ENCODE measurements around the gene TJP1.
A peak's percentile ranks its signal among the peaks of the same experiment; 100 is the strongest.

TJP1 gene

DNA sequence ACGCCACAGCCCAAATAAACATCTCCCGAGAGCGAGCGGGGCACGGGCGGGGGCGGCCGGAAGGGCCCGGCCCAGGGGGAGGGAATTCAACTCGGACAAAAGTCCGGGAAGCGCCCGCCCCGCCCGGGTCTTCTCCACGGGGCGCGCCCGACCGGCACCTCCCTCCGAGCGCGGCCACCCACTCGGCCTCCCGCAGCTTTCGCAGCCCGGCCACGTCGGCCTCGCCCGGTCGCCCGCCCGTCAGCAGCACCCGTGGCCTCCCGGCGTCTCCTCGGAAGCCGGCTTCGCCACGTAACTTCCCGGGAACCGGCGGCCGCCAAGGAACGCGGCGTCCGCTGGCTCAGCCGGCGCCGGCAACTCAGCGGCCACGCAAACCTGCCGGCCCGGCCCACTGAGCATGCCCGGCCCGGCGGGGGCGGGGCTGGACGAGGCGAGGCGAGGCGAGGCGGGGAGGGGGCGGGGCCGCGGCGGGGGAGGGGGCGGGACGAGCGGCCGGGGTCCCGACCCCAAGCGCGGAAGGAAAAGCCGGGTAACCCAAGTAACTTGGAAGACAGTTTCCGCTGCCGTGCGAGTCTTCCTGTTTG, at the start of gene TJP1:
Gene TJP1, minus strand, starts transcription at position 369 of the 584 bp plus-strand sequence. CDS start 440 bp downstream, outside the sequence.
- DNase-seq = peak; percentile 49 to 77

DNA sequence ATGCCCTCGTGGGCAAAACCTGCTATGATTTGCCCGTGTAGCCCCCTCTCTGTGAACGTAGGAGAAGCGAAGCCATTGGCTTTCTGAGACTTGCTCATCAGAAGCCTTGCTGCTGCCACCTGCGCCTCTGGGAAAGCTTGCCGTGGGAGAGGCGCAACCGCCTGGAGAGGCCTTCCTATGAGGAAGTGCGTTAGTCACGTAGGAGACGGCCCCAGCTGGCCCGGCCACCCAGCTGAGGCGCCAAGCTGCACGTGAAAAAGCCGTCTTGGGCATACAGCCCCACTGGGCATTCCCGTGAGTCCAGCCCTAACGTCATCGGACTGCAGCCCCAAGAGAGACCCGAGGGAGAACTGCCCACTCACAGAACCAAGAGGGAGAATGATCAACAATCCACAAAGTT, 49.1 kb upstream of the TJP1 start:
- DNase-seq = no peak

DNA sequence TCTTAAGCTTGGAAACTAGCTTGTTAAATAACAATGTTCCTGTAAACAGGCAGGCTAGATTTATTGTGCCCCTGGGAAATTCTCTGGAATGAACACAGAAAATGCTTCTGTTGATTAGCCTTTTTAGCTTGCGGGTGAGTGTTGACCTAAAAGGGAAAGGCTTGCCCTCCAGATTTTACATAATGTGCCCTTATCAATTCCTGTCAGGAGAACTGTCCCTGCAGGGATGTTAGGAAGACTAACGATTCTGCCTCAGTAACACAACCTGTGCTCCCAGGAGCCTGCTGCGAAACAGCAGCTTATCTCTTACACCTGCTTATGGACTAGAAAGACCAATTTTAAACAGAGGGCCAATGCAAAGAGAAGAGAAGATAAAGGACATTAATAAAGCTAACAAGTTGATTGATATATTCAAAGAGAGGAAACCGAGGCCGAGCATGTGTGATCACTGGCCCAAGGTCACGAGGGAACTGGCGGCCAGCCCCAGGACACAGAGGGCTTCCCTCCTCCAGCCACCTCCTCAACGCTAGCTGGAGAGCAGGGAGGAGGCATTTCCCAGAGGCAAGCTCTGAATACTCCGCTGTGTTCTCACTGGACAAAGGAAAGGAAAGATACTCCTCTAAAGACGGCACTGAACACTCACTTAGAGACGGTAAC, 48.4 kb upstream of the TJP1 start:
- DNase-seq = peak in 1 of 2 donors; percentile 47

DNA sequence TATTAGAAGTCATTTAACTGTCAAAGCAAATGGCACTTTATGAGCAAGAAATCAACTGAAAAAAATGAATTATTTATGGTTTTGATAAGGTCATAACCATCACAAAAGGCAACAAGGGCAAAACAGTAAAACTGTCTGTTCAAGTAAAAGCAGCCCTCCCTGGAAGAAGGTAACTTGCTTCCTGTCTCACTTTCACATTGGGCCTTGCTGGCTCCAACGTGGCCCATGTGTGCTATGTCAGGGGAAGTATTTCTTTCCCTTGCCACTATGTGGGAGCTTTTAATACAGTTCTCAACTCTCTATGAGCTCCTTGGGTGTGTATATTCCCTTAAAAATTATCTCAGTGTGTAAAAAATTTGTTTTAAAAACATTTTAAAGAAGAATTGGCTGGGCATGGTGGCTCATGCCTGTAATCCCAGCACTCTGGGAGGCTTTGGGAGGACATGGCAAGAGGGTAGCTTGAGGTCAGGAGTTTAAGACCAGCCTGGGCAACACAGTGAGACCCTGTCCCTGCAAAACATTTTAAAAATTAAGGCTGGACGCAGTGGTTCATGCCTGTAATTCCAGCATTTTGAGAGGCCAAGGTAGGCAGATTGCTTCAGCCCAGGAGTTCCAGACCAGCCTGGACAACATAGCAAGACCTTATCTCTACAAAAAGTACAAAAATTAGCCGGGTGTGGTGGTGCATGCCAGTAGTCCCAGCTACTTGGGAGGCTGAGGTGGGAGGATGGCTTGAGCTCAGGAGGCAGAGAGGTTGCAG, 45.2 kb upstream of the TJP1 start:
- DNase-seq = no peak

DNA sequence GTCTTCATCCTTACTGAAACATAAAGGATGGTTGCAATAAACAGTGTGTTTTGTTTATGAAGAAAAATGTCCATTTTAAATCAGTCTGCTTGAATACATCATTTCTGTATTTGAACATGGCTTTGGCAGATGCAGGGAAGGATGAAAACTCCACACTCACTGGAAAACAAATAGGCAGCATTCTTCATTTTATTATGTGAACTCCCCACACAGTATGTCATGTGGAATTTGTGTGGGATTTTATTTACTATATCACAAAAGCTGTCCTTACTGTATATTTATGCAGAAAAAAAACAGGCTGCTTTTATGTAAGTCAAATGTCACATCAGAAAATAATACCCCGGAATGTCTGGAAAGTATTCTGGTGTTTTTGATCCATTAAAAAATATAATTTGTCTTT, 44.1 kb upstream of the TJP1 start:
- DNase-seq = no peak

DNA sequence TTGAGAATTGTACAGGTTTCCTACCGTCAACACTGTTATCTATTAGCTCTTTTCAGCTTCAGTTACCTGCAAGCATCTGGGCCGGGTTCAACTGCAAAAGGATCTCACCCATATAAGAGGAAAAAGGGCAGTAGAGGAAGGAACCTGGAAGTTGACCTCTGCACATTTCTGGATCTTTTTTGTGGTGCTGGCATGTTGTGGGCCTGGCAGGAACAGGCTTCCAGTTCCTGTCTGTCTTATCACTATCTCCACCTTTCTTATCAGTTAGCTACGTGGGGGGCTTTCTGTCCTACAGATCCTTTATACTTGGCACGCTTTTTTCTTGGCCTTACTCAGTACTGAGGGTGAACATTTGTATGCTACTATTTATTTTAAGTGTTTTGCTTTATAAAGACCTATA, 42.2 kb upstream of the TJP1 start:
- DNase-seq = no peak

DNA sequence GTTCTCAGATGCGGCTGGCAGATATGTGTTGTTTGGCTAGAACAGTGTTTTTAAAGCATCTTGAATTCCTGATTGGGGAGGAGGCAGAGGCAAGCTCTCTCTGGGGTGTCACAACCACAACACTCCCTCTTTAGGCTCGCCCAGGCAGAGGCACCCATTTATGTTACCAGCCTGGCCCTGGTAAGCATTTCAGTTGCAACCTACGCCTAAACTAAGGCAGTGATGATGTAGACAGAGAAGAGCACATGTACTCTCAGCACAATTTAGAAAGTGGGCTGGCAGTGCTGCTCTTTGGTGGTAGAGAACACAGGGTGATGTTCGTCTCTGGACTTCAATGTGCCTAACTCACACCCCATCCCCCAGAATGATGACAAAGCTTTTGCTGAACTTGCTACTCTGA, 41.2 kb upstream of the TJP1 start:
- no peak for DNase-seq

DNA sequence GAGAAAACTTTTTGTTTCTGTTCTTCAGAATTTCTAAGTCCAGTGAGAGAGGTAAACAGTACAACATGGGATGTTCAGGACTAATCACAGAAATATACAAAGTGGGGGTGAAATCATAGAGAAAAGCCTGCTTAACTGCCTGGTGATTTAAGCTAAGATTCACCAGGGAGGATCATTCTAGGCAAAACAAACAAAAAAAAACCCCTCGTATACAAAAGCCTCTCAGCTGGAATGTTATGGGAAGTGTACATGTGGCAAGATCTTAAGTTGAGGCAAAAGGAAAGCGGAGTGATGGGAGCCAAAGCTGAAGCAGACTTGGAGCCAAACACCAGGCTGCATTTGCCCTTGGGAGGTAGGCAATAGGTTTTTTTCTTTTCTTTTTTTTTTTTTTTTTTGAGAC, 40.0 kb upstream of the TJP1 start:
- no peak for DNase-seq

DNA sequence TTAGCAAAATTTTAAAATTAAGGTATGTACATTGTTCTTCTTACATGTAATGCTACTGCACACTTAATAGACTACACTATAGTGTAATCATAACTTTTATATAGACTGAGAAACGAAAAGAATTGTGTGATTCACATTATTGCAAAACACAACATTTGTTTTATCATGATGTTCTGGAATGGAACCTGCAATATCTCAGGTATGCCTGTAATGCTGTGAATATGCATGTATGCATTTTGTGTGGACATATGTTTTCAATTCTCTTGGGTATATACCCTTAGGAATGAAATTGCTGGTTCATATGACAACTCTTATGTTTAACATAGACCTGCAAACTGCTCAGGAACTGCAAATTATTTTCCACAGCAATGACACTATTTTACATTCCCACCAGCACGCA, 38.6 kb upstream of the TJP1 start:
- DNase-seq = no peak

DNA sequence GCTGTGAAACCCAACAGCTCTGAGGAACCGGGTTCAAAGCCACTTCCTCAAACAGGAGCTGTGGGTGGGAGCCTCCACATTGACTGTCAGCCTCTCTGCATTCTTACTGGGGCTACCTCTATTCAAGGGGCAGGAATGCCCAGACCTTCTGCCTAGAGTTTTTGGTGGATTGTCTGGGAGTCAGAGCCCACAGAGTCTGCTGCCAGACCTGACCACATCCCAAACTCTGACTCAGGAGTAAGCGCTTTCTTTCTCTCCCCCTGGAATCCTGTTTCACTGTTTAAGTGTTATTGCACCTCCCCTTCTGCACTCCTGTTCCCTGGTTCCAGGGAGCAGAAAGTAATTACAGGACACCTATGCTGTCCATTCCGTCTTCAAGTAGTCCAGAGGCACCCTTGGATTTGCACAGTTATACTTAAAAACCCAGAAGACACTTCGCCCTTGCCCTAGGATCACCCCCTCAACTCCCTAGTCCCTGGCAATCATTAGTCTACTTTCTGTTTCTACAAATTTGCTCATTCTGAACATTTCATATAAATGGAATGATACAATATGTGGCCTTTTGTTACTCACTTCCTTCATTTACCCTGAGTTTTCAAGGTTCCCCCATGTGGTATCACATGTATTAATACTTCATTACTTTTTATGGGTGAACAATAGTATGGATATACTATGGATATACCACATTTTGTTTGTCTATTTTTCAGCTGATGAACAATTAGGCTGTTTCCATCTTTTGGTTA, 37.9 kb upstream of the TJP1 start:
- no peak for DNase-seq

DNA sequence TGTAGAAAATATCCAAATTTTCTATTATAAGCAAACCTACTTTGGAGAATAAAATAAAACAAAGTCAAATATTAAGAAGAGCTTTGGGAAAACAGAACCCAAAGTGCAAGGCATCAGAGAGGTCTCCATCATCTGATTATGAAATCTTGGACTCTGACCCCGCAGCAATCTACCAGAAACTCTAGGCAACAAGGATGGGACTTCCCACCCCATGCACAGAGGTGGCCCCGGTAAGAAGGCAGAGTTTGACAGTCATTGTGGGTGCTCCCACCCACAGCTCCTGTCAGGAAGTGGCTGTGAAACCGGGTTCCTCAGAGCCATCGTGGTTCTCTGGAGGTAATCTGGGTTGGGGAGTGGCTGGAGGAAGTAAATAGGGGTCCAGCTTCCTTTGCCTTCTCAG, 37.0 kb upstream of the TJP1 start:
- no peak for DNase-seq

DNA sequence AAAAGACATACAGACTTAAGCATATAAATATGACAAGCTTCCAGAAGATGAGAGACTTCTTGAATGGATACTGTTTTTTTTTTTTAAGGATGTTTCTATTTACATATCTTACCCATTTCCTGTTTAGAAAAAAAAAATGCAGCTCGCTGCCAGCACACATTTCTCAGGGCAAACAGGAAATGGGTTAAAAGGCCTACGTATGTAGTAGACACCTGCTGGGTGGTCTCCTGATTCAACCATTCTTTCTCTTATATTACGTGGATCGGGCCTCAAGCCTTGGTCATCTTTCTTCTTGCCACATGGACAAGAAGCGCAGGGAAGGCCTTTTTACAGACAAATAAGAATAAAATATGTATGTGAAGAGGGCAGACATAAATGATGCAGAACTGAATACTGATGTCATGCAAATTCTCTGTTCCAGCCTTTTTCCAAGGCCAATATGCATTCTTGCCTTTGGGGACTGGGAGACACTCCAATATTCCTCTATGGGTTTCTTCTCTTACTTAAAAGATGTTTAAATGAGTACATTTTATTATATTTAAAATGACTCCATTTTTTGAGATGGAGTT, 35.0 kb upstream of the TJP1 start:
- no peak for DNase-seq

DNA sequence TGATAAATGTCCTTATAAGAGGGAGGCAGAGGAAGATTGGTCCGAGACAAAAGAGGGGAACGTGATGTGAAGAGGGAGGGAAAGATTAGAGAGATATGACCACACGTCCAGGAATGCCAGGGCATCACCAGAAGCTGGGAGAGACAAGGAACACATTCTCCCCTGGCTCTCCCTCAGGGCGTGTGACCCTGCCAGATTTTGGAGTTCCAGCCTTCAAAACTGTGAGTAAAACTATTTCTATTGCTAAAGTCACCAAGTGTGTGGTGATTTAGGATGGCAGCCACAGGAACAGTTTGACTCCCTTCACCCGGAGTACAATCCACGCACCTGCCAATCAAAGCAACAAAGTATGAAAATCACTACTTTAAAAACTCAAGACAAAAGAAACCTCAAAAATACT, 32.1 kb upstream of the TJP1 start:
- DNase-seq = no peak

DNA sequence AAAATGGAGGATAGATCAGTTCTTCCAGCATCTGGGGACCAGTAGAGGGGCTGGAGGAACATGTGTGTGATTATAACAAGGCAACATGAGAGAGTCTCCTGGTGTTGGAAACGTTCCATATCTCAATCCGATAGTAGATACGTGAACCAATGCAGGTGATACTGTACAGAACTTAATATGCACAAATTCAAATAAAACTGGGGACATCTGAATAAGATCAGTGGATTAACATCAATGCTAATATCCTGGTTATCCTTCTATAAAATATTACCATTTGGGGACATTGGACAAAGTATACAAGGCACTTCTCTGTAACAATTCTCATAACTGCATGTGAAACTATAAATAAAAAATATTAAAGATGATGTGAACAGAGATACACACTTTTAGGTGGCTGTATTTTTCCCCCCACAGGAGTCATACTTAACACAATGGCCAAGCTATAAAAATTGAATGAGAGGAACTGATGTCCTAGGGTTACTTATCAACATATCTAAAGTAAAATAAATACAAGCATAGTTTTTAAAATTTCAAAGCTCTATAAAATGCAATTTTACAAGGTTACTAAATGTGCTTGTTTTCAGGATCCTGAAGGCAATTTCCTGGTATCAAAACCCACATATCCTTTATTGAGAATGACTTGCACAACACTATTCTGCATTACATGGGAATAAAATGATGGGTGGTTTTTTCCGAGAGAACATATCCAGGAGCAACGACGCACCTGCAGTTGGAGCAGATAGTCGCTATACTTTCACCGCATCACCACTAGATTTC, 31.1 kb upstream of the TJP1 start:
- no peak for DNase-seq

DNA sequence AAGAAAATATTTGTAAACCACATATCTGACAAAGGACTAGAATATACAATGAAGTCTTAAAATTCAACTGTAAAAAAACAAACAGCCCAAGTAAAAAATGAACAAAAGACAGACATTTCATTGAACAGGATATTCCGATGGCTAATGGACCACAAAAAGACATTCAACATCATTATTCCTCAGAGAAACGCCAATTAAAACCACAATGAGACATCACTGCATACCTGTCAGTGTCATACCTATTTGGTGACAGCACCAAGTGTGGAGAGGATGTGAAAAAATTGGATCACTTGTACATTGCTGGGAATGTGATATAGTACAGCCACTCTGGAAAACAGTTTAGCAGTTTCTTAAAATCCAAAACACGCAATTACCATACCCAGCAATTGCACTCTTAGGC, 29.9 kb upstream of the TJP1 start:
- DNase-seq = no peak

DNA sequence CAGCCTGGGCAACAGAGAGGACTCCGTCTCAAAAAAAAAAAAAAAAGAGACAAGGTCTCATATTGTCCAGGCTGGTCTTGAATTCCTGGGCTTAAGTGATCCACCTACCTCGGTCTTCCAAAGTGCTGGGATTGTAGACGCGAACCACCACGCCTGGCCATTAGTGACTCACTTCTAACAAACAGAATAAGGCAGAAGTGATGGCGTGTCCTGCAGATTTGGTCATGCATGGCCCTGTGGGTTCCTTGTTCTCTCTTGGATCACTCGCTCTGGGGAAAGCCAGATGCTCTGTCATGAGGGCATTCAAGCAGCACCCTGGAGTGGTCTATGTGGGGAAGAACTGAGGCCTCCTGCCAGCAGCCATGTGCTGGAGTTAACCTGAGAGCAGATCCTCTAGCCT, 27.4 kb upstream of the TJP1 start:
- no peak for DNase-seq

DNA sequence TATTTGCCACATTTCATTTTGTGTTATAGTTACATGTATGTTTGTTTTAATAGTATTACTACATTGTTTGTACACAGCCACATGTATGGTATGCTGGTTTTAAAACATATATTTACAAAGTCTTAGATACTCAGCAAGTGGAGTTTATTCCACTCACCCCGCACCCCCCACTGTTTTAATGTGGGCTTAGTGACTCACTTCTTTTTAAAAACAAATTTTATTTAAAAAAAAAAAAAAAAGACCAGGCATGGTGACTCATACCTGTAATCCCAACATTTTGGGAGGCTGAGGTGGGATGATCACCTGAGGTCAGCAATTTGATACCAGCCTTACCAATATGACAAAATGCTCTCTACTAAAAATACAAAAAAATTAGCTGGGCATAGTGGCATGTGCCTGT, 26.9 kb upstream of the TJP1 start:
- no peak for DNase-seq

DNA sequence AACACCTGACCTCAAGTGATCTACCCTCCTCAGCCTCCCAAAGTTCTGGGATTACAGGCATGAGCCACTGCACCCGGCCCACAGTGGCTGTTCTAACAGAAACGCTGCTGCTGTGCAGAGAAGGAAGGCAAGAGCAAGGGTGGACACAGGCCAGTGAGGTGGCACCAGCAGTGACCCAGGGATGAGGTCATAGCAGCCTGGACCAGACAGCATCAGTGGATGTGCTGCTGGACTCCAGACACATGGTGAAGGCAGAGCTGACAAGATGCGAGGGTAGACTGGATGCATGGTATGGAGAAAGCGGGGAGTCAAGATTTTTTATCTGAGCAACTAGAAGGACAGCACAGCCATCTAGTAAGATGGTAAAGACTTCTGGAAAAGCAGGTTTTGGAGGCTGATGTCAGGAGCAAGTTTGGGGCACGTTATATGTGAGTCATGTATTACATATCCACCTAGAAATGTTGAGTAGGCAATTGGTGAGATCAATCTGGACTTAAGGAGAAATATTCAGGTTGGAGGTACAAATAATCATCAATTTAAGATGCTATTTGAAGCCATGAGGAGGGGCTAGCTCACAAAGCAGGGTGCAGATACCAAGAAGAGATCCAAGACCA, 22.1 kb upstream of the TJP1 start:
- no peak for DNase-seq

DNA sequence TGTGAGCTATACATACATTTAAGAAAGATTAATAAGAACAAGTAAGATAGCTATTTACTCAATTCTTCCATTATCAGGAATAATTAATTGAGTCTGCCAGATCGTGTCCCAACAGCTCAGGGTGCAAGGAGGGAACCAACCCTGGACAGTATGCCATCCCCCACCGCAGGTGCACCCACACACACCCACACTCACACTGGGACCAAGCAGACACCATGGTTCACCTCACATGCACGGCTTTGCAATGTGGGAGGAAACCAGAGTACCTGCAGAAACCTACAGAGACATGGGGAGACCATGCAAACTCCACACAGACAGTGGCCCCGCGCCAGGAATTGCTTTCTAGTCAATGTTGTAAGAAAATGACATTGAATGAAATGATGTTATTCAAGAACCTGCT, 20.0 kb upstream of the TJP1 start:
- DNase-seq = no peak

DNA sequence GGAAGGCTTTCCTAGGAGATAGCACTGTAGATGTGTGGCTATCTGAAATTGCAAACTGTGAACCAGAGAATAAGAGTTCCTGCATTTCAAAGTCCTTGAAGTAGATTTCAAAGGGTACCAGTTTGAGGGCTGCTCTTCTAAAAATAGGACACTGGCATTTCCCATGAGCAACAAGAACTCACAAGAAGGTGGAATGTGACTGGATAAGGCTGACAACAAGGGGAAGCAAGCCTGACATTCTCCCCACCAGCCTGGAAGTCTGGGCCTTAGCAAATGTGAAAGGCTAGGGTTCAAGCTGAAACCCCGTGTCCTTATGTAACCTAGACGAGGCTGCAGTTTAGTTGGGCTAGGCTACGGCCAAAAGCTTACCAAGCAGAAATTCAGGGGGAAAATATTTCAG, 18.7 kb upstream of the TJP1 start:
- DNase-seq = no peak

DNA sequence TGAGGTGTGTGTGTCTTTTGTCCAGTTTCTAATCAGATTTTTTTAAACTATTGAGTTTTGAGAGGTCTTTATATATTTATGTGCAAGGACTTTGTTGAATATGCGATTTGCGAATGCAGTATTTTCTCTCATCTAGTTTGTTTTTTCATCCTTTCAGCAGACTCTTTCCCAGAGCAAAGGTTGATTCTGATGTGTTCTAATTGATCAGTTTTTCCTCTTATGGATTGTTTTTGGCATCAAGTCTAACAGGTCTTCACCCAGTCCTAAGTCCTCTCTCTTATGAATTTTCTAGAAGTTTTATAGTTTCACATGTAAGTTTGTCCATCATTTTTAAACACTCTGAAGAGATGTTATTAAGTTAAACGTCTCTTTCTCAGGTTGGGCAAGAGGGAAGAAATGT, 17.8 kb upstream of the TJP1 start:
- DNase-seq = no peak
